Breast epithelium (tissue), 3 donors: ENCODE results near the gene PBRM1.

Source experiments
- POLR2A ChIP-seq: fragments of 450-650 bp; IDR thresholded peaks from one replicate; pipeline ENCODE4 v1.6.1; 2016; ENCODE audit warnings: antibody characterized with exemption, mild to moderate bottlenecking, moderate library complexity
- POLR2AphosphoS5 ChIP-seq, 3 donors: sonication (generic); formaldehyde crosslinking; IDR thresholded peaks; one replicate each; pipeline ENCODE4 v1.6.1; 2017; ENCODE audit warnings: antibody characterized with exemption in 3 of 3
- TF ChIP-seq, protein P1 (sequence below), 3 donors: fragments of 450-650 bp; IDR thresholded peaks; one replicate each; pipeline ENCODE4 v1.5.1; 2016 to 2017; ENCODE audit warnings: antibody characterized with exemption in 3 of 3, mild to moderate bottlenecking in 3 of 3, moderate library complexity in 3 of 3

- TF ChIP-seq, protein P1, sequence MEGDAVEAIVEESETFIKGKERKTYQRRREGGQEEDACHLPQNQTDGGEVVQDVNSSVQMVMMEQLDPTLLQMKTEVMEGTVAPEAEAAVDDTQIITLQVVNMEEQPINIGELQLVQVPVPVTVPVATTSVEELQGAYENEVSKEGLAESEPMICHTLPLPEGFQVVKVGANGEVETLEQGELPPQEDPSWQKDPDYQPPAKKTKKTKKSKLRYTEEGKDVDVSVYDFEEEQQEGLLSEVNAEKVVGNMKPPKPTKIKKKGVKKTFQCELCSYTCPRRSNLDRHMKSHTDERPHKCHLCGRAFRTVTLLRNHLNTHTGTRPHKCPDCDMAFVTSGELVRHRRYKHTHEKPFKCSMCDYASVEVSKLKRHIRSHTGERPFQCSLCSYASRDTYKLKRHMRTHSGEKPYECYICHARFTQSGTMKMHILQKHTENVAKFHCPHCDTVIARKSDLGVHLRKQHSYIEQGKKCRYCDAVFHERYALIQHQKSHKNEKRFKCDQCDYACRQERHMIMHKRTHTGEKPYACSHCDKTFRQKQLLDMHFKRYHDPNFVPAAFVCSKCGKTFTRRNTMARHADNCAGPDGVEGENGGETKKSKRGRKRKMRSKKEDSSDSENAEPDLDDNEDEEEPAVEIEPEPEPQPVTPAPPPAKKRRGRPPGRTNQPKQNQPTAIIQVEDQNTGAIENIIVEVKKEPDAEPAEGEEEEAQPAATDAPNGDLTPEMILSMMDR (IDR thresholded peaks at IDR 0.05) = no peak
- no peak for TF ChIP-seq POLR2A
- TF ChIP-seq POLR2AphosphoS5 (IDR thresholded peaks at IDR 0.05) = no peak
These were observed 165.5 kb downstream of the PBRM1 start for GRCh38 chr3:52520141-52520667.
